HL-60/S4 treated with retinoic acid at 250 ng/mL for 4 days and 3 days (cell line): ENCODE results near the gene ATXN1.

Source experiments
- in situ Hi-C: fragments of 300-500 bp; cut with MboI; formaldehyde crosslinking; loops from 2 replicates; pipeline ENCODE4 v1.7.0; 2022; ENCODE audit warnings: low sequenced_read_pairs

The ATXN1 gene

GRCh38 chr6:16658348-16659034, 102.8 kb downstream of the ATXN1 start:
- in situ Hi-C loops = no loop called here

GRCh38 chr6:16657768-16658167, 103.5 kb downstream of the ATXN1 start:
- in situ Hi-C loops = no loop called here

GRCh38 chr6:16656451-16656850, 104.8 kb downstream of the ATXN1 start:
- in situ Hi-C loops = no loop called here

GRCh38 chr6:16654701-16655100, 106.6 kb downstream of the ATXN1 start:
- in situ Hi-C loops = no loop called here

- in situ Hi-C loops = no loop called here
Observed at GRCh38 chr6:16653226-16653625, 108.0 kb downstream of the ATXN1 start.

- in situ Hi-C loops = no loop called here
Observed at GRCh38 chr6:16651871-16652270, 109.4 kb downstream of the ATXN1 start.

GRCh38 chr6:16649890-16650289, 111.4 kb downstream of the ATXN1 start:
- in situ Hi-C loops = no loop called here

GRCh38 chr6:16649241-16649640, 112.0 kb downstream of the ATXN1 start:
- in situ Hi-C loops = no loop called here

GRCh38 chr6:16648003-16648402, 113.3 kb downstream of the ATXN1 start:
- in situ Hi-C loops = no loop called here

- in situ Hi-C loops = no loop called here
Observed at GRCh38 chr6:16647422-16647821, 113.8 kb downstream of the ATXN1 start.

GRCh38 chr6:16644540-16645250, 116.6 kb downstream of the ATXN1 start:
- in situ Hi-C loops = no loop called here

- in situ Hi-C loops = no loop called here
Observed at GRCh38 chr6:16639684-16640480, 121.4 kb downstream of the ATXN1 start.

GRCh38 chr6:16637635-16638034, 123.6 kb downstream of the ATXN1 start:
- in situ Hi-C loops = no loop called here

- in situ Hi-C loops = no loop called here
Observed at GRCh38 chr6:16635810-16636602, 125.3 kb downstream of the ATXN1 start.

GRCh38 chr6:16635291-16635809, 125.9 kb downstream of the ATXN1 start:
- in situ Hi-C loops = no loop called here

GRCh38 chr6:16634855-16635254, 126.4 kb downstream of the ATXN1 start:
- in situ Hi-C loops = no loop called here

GRCh38 chr6:16633961-16634360, 127.3 kb downstream of the ATXN1 start:
- in situ Hi-C loops = no loop called here

GRCh38 chr6:16633465-16633864, 127.8 kb downstream of the ATXN1 start:
- in situ Hi-C loops = no loop called here

GRCh38 chr6:16632101-16632500, 129.2 kb downstream of the ATXN1 start:
- in situ Hi-C loops = no loop called here

GRCh38 chr6:16630026-16630643, 131.1 kb downstream of the ATXN1 start:
- in situ Hi-C loops = no loop called here
